Esophagus squamous epithelium (tissue), 4 donors: ENCODE data around the gene LRWD1.

Experiments
- CTCF ChIP-seq, 6 experiments: fragments of 450-650 bp in 4 of 6; fragments of 200-600 bp in 2 of 6; sonication (generic) in 2 of 6; IDR thresholded peaks; one replicate each; pipeline ENCODE4 v1.5.1; 2016 to 2019; ENCODE audit warnings: antibody characterized with exemption in 6 of 6, mild to moderate bottlenecking in 4 of 6, moderate library complexity in 4 of 6
- POLR2A ChIP-seq, 4 donors: fragments of 450-650 bp; IDR thresholded peaks; one replicate each; pipeline ENCODE4 v1.6.1; 2017; ENCODE audit warnings: antibody characterized with exemption in 4 of 4, mild to moderate bottlenecking in 4 of 4, moderate library complexity in 3 of 4

- TF ChIP-seq CTCF (IDR thresholded peaks at IDR 0.05), result no peak
- TF ChIP-seq POLR2A (IDR thresholded peaks at IDR 0.05), result no peak
Observed at GRCh38 chr7:102436118-102436517, 28.7 kb upstream of the LRWD1 start.
